Measurements from ENCODE around the gene KDM2A. TPM values are rescaled to one million over a fixed set of nuclear protein-coding genes. Genes with fewer than 3 reads are reported as not detected.

Gene KDM2A
- total RNA-seq, 4 donors from 2014 or later, result 38.7 to 88.1 (median 73.5) TPM

DNA sequence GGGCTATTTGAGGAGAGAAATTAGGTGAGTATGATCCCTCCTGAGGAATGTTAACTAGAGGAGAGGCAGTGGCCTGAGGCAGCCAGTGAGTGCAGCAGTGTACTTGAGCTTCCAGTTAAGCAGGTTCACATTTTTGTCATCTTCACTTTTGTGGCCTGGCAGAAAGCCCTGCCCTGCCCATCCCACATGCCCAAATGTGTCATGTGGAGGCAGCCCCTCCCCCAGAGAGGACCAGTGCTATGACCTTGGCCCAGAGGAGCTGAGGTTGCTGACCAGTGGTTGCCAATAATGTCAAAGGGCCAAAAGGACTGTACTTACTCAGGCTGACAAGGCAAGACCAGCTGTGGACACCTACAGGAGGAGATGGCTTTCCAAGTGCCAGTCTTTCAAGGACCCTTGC is 129.6 kb downstream of the KDM2A start:
- Histone ChIP-seq H3K4me3 (replicated peaks in 1 of 3) (no peak overlapping the region), H3K9me3 (no peaks in the 10 kb centered on the region), H3K27me3 (no peaks in the 10 kb centered on the region), H3K4me1 (peaks cover 24 to 34% of the 10 kb centered on the region in 2 donors), H3K36me3 (peaks cover 73 to 89% of the 10 kb centered on the region in 2 donors), H3K27ac (peak overlapping the region; percentile 80 to 91 (median 82))
- intact Hi-C loops (cut with DNase I), result no loop called here
- DNase-seq, result peak; percentile 98
- TF ChIP-seq, protein P1, sequence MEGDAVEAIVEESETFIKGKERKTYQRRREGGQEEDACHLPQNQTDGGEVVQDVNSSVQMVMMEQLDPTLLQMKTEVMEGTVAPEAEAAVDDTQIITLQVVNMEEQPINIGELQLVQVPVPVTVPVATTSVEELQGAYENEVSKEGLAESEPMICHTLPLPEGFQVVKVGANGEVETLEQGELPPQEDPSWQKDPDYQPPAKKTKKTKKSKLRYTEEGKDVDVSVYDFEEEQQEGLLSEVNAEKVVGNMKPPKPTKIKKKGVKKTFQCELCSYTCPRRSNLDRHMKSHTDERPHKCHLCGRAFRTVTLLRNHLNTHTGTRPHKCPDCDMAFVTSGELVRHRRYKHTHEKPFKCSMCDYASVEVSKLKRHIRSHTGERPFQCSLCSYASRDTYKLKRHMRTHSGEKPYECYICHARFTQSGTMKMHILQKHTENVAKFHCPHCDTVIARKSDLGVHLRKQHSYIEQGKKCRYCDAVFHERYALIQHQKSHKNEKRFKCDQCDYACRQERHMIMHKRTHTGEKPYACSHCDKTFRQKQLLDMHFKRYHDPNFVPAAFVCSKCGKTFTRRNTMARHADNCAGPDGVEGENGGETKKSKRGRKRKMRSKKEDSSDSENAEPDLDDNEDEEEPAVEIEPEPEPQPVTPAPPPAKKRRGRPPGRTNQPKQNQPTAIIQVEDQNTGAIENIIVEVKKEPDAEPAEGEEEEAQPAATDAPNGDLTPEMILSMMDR (IDR thresholded peaks at IDR 0.05), result no peak
- peak in 1 of 2 donors; percentile 52 for TF ChIP-seq POLR2A (IDR thresholded peaks at IDR 0.05)

DNA sequence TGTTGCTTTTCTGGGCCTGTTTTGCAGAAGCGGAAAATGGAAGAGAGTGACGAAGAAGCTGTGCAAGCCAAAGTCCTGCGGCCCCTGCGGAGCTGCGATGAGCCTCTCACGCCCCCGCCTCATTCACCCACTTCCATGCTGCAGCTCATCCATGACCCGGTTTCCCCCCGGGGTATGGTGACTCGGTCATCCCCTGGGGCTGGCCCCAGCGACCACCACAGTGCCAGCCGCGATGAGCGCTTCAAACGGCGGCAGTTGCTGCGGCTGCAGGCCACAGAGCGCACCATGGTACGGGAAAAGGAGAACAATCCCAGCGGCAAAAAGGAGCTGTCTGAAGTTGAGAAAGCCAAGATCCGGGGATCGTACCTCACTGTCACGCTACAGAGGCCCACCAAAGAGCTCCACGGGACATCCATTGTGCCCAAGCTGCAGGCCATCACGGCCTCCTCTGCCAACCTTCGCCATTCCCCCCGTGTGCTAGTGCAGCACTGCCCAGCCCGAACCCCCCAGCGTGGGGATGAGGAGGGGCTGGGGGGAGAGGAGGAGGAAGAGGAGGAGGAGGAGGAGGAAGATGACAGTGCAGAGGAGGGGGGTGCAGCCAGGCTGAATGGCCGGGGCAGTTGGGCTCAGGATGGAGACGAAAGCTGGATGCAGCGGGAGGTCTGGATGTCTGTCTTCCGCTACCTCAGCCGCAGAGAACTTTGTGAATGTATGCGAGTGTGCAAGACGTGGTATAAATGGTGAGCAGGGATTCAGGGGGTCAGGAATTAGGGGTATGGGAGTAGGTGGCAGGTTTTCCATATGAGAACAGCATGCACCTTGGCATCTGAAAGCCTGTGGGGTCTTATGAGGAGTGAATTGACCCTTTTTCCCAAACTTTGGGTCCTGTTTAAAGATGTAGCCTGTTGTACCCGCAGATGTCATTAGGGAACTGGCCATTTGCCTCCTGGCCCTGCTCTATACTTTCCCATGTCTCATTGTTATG is 131.3 kb downstream of the KDM2A start:
- H3K4me3 ChIP-seq (replicated peaks in 1 of 3), result no peak overlapping the region
- peaks cover 86 to 89% of the 10 kb centered on the region in 2 donors for H3K36me3 ChIP-seq

DNA sequence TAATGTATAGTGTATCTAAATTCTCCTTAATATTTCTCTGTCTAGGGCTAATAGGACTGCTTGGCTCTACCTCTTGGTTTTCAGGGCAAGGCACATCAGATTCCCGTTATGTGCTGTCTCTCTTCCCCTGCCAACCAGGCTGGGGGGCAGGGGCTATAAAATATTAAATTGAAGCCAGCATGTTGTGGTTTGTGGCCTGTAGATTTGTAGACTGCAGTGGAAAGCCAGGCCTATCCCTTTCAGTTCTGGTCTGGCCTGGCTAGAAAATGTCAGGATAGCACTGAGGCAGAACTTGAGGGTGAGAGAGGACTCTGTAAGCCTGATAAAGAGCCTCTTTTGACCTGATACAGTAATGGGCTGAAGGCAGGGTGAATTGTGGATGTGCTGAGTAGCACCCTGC is 132.8 kb downstream of the KDM2A start:
- DNase-seq, result no peak
- Histone ChIP-seq H3K27me3 (no peaks in the 10 kb centered on the region), H3K36me3 (peaks cover 88 to 89% of the 10 kb centered on the region in 2 donors), H3K4me3 (replicated peaks in 1 of 3) (no peak overlapping the region), H3K4me1 (peaks cover 18 to 23% of the 10 kb centered on the region in 2 donors), H3K9me3 (no peaks in the 10 kb centered on the region), H3K27ac (peak overlapping the region in 1 of 3 donors; percentile 5)
- TF ChIP-seq POLR2A (IDR thresholded peaks at IDR 0.05), result no peak
- TF ChIP-seq, protein P1 (IDR thresholded peaks at IDR 0.05), result no peak
- 94 to 95% methylated on average over 1 of the region's 1 CpG for WGBS, 2 donors
- intact Hi-C loops (cut with DNase I), result no loop called here

More for the DNA sequence above, 131.3 kb downstream of the KDM2A start:
- DNase-seq, result no peak
- Histone ChIP-seq H3K27ac (peak overlapping the region in 1 of 3 donors; percentile 5), H3K4me1 (peaks cover 18 to 23% of the 10 kb centered on the region in 2 donors), H3K27me3 (no peaks in the 10 kb centered on the region), H3K9me3 (no peaks in the 10 kb centered on the region)
- WGBS, 2 donors, result 92 to 94% methylated on average over 36 to 37 of the region's 37 CpGs
- intact Hi-C loops (cut with DNase I), result no loop called here
- TF ChIP-seq POLR2A (IDR thresholded peaks at IDR 0.05), result no peak
- TF ChIP-seq, protein P1 (IDR thresholded peaks at IDR 0.05), result no peak

DNA sequence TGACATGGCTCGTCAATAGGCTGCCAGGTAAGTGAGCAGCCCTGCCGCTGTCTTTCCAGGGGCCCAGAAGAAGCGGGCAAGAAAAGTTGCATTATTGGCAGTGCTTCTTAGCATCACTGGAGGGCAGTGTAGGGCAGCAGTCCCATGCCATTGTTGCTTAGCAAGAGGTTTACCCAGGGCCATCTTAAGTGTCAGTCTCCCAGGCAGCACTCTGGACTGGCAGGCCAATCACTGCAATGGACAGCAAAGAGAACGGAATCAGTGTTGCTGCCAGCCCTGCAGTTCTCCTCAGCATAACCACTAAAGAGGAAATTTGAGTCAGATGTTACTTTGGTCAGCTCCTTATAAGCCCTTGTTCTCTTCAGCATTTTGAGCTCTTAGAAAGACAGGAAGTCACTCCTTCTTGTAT is 133.8 kb downstream of the KDM2A start:
- H3K4me3 ChIP-seq (replicated peaks in 1 of 3), result no peak overlapping the region
- intact Hi-C loops (cut with DNase I), result no loop called here
- no peak overlapping the region for H3K27ac ChIP-seq
- peaks cover 13 to 14% of the 10 kb centered on the region in 2 donors for H3K4me1 ChIP-seq
- no peak for TF ChIP-seq POLR2A (IDR thresholded peaks at IDR 0.05)
- TF ChIP-seq, protein P1 (IDR thresholded peaks at IDR 0.05), result peak in 4 of 6 experiments; percentile 24 to 39 (median 30)
- DNase-seq, result peak; percentile 40 to 49
- WGBS, 2 donors, result 72 to 74% methylated on average over 4 of the region's 4 CpGs
- H3K27me3 ChIP-seq, result no peaks in the 10 kb centered on the region
- H3K36me3 ChIP-seq, result peaks cover 88 to 89% of the 10 kb centered on the region in 2 donors
- no peaks in the 10 kb centered on the region for H3K9me3 ChIP-seq

All from thyroid gland (tissue), 4 donors.